ENCODE measurements around the gene FOXJ2. TPM values are rescaled to one million over a fixed set of nuclear protein-coding genes. Genes with fewer than 3 reads are reported as not detected.

Gene FOXJ2
- total RNA-seq, 2 donors from 2014 or later = 10.8 to 21.2 TPM

DNA sequence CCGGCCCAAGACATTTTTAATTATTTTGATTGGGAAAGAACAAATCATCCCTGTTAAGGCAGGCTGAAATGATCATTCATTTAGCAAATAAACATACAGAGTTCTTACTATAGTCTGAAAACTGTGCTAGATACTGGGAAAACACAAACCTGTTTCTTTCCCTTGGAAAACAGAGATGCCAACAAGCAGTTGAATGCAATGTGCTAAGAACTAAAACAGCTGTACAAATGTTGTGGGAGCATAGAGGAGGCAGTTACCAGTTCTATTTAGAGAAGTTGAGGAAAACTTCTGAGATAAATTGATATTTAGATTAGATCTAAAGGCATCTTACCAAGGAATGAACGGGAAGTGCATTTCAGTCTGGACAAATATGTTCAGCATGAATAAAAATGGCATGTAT, 46.4 kb downstream of the FOXJ2 start:
- H3K27ac Mint-ChIP-seq = no peak overlapping the region
- no peak overlapping the region for H3K4me3 ChIP-seq (ENCODE audit: low read length)
- H3K9ac ChIP-seq (ENCODE audit: extremely low read depth, low read length, poor library complexity, severe bottlenecking) = no peak overlapping the region
- no peaks in the 10 kb centered on the region for H3K36me3 Mint-ChIP-seq (ENCODE audit: low read depth)
- TF ChIP-seq, protein P1, sequence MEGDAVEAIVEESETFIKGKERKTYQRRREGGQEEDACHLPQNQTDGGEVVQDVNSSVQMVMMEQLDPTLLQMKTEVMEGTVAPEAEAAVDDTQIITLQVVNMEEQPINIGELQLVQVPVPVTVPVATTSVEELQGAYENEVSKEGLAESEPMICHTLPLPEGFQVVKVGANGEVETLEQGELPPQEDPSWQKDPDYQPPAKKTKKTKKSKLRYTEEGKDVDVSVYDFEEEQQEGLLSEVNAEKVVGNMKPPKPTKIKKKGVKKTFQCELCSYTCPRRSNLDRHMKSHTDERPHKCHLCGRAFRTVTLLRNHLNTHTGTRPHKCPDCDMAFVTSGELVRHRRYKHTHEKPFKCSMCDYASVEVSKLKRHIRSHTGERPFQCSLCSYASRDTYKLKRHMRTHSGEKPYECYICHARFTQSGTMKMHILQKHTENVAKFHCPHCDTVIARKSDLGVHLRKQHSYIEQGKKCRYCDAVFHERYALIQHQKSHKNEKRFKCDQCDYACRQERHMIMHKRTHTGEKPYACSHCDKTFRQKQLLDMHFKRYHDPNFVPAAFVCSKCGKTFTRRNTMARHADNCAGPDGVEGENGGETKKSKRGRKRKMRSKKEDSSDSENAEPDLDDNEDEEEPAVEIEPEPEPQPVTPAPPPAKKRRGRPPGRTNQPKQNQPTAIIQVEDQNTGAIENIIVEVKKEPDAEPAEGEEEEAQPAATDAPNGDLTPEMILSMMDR (conservative IDR thresholded peaks at IDR 0.05) = no peak
- H3K27me3 ChIP-seq (ENCODE audit: control insufficient read depth, insufficient read depth, low read length, poor library complexity, severe bottlenecking) = no peaks in the 10 kb centered on the region
- WGBS, 2 experiments (ENCODE audit: insufficient coverage in 1 of 2, insufficient read length in 1 of 2) = 93 to 100% methylated on average over 1 to 2 of the region's 2 CpGs
- no peaks in the 10 kb centered on the region for H3K9me3 Mint-ChIP-seq
- DNase-seq = no peak
- no peak overlapping the region for H3K27ac ChIP-seq (ENCODE audit: low read depth, low read length)
- H3K9me3 ChIP-seq (ENCODE audit: control insufficient read depth, low read length) = no peaks in the 10 kb centered on the region
- H3K4me3 Mint-ChIP-seq = no peak overlapping the region
- H3K4me1 Mint-ChIP-seq = peaks cover 26% of the 10 kb centered on the region
- H3K27me3 Mint-ChIP-seq (ENCODE audit: insufficient read depth) = no peaks in the 10 kb centered on the region
- H3K4me1 ChIP-seq (ENCODE audit: control insufficient read depth, insufficient read depth, low read length) = no peaks in the 10 kb centered on the region
- H3K36me3 ChIP-seq (ENCODE audit: control insufficient read depth, insufficient read depth, low read length) = no peaks in the 10 kb centered on the region

DNA sequence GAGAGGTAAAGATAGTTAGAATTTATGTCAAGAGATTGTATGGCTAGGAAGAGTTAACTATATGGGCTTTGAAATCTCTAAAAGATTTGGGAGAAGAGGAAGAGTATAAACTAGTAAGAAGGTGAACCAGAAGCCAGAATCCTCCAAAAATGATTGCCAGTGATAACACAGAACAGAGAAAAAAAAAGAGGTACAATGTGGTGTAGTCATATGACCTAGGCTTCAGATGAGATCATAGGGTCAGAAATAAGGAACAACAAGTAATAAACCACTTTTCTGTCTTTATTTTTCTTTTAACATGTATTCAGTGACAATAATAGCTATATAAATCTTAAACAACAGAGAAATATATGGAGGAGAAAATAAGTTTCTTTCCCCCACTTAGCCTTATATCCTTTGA, 47.6 kb downstream of the FOXJ2 start:
- no peaks in the 10 kb centered on the region for H3K27me3 ChIP-seq (ENCODE audit: control insufficient read depth, insufficient read depth, low read length, poor library complexity, severe bottlenecking)
- no peaks in the 10 kb centered on the region for H3K9me3 ChIP-seq (ENCODE audit: control insufficient read depth, low read length)
- peaks cover 3% of the 10 kb centered on the region for H3K36me3 Mint-ChIP-seq (ENCODE audit: low read depth)
- H3K27ac Mint-ChIP-seq = no peak overlapping the region
- H3K9me3 Mint-ChIP-seq = no peaks in the 10 kb centered on the region
- H3K4me3 ChIP-seq (ENCODE audit: low read length) = no peak overlapping the region
- H3K27me3 Mint-ChIP-seq (ENCODE audit: insufficient read depth) = no peaks in the 10 kb centered on the region
- H3K4me3 Mint-ChIP-seq = no peak overlapping the region
- H3K36me3 ChIP-seq (ENCODE audit: control insufficient read depth, insufficient read depth, low read length) = no peaks in the 10 kb centered on the region
- DNase-seq = no peak
- no peaks in the 10 kb centered on the region for H3K4me1 ChIP-seq (ENCODE audit: control insufficient read depth, insufficient read depth, low read length)
- H3K27ac ChIP-seq (ENCODE audit: low read depth, low read length) = no peak overlapping the region
- TF ChIP-seq, protein P1 (conservative IDR thresholded peaks at IDR 0.05) = no peak
- no peak overlapping the region for H3K9ac ChIP-seq (ENCODE audit: extremely low read depth, low read length, poor library complexity, severe bottlenecking)
- peaks cover 27% of the 10 kb centered on the region for H3K4me1 Mint-ChIP-seq

DNA sequence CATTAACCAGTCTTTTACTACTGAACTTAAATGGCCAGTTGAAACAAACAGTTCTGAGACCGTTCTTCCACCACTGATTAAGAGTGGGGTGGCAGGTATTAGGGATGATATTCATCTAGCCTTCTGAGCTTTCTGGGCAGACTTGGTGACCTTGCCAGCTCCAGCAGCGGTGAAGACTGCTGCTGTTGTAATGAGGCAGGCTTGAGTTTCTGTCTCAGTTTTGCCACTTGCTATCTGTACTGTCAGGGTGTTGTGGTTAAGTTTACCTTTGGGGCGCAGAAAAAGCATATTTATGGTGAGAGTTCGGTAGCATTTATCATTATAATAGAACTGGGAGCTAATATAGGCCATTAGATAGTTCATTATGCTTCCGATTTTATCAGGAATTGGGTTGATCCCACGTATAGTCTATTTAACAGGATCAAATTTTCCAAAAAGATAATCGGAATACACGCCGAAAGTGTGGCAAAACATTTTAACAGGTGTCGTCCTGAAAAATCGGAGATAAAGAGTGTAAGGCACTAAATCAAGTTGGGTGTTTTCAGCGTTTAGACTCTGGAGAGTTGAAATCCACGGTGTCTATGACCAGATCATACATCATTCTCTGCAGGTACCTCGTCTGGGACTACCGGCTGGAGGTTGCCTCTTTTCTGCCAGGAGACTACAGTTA, 48.9 kb downstream of the FOXJ2 start:
- no peaks in the 10 kb centered on the region for H3K27me3 Mint-ChIP-seq (ENCODE audit: insufficient read depth)
- WGBS, 2 experiments (ENCODE audit: insufficient coverage in 1 of 2, insufficient read length in 1 of 2) = 12 to 14% methylated on average over 14 to 15 of the region's 15 CpGs

More for the DNA sequence above, 48.9 kb downstream of the FOXJ2 start:
- DNase-seq = no peak
- Histone ChIP-seq H3K27ac (ENCODE audit: low read depth, low read length) (peak overlapping the region; percentile 83), H3K4me1 (ENCODE audit: control insufficient read depth, insufficient read depth, low read length) (no peaks in the 10 kb centered on the region), H3K4me3 (ENCODE audit: low read length) (peak overlapping the region; percentile 94), H3K9ac (ENCODE audit: extremely low read depth, low read length, poor library complexity, severe bottlenecking) (peak overlapping the region; percentile 81), H3K36me3 (ENCODE audit: control insufficient read depth, insufficient read depth, low read length) (no peaks in the 10 kb centered on the region), H3K9me3 (ENCODE audit: control insufficient read depth, low read length) (no peaks in the 10 kb centered on the region), H3K27me3 (ENCODE audit: control insufficient read depth, insufficient read depth, low read length, poor library complexity, severe bottlenecking) (no peaks in the 10 kb centered on the region)
- Mint-ChIP-seq H3K27ac (peak overlapping the region; percentile 89), H3K9me3 (no peaks in the 10 kb centered on the region), H3K4me3 (peak overlapping the region; percentile 90), H3K36me3 (ENCODE audit: low read depth) (peaks cover 11% of the 10 kb centered on the region), H3K4me1 (peaks cover 27% of the 10 kb centered on the region)
- TF ChIP-seq, protein P1 (conservative IDR thresholded peaks at IDR 0.05) = no peak

Data from endodermal cell (in vitro differentiated cells).